Right ventricle myocardium superior (tissue), 1 donor: ENCODE measurements around the gene RIBC2. TPM values are rescaled to one million over a fixed set of nuclear protein-coding genes. Genes with fewer than 3 reads are reported as not detected.
A peak's percentile ranks its signal among the peaks of the same experiment; 100 is the strongest.
"Not testable (repeated sequence)": the region's sequence is repeated elsewhere in the genome, so short reads cannot be mapped to it uniquely, and the experiment has no call there.

Experiments
- ATAC-seq: fragments of 200-7000 bp; cut with Tn5 transposase; one replicate; pipeline ENCODE4 v1.9.1; 2020; ENCODE audit warnings: mild to moderate bottlenecking; ENCODE audit not compliant: poor library complexity
- DNase-seq: peaks from one replicate; pipeline ENCODE4 v3.0.0-alpha.2; 2020
- intact Hi-C: fragments of 100-400 bp; cut with DNase I; formaldehyde crosslinking; loops from one replicate; pipeline ENCODE4 v1.11.2; 2022
- total RNA-seq: library from RNA; stranded (reverse); fragmentation: NEBNext Ultra II Directional; extraction: Animal tissue kit (Norgen Biotek cat#: 25700); gene quantifications from one replicate; pipeline ENCODE4 v1.2.1, GENCODE V29; 2021
- donor health status: DM: no; HTN: yes; CAD: no; lungs with severe emphysema.

The RIBC2 gene
- total RNA-seq, 1 donor from 2014 or later: not detected

DNA sequence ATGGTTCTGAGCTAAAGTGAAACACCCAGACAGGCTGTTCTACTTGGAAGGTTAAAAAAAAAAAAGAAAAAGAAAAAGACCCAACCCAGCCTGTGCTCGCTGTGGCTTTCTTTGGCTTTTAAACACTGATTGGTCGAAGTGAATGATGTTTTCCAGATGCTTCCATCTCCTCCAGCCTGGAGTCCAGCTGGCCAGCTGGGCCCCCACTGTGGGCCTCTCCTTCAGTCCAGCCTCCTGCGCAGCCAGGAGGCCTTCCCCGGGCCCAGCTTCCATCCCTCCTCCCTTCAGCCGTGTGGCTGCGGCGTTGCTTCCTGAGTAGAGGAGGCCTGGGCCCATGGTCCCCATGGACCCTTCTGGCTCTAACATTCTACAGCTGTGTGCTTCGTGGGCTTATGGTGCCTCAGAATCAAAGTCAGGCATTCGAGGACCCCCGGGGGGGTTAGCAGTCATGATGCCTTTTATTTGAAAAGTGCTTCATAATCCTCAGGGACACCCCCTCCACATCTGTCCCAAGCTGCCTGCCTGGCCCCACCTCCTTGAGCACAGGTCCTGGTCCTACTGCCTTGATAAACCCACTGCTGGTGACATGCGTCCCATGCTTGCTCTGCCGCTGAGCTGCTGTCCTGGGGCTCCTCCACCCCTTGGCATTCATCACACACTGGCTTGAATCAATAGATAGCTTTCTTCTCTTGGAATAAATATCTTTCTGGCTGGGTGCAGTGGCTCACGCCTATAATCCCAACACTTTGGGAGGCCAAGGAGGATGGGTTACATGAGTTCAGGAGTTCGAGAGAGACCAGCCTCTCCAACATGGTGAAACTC, 47.0 kb downstream of the RIBC2 start:
- peak; percentile 89 for DNase-seq
- ATAC-seq: peak; percentile 96
- intact Hi-C loops: no loop called here

DNA sequence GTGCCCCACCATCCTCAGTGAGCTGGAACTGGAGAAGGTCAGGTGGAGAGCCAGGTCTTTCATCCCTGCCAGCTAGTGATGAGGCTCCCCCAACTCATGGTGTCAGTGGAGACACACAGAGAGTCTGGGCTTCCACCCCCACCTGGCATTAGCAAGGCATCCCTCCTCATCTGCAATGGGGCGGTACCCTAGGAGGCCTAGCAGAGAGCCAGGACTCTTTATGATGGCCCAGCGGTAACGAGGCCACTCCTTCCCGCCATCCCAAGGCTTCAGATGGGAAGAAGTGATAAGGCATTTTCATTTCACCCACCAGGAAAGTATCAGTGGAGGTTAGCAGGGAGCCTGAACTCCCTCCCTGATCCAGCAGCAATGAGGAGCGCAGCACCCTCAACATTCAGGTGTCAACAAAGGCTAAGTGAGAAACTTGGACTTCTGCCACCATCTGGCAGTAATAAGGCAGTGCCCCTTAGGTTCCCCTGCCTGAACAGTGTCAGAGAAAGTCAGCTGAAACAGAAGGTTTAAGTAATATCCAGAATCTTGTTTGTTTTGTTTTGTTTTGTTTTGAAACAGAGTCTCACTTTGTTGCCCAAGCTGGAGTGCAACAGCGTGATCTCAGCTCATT, 48.7 kb downstream of the RIBC2 start:
- DNase-seq (no peak), ATAC-seq (no peak)
- intact Hi-C loops: no loop called here

DNA sequence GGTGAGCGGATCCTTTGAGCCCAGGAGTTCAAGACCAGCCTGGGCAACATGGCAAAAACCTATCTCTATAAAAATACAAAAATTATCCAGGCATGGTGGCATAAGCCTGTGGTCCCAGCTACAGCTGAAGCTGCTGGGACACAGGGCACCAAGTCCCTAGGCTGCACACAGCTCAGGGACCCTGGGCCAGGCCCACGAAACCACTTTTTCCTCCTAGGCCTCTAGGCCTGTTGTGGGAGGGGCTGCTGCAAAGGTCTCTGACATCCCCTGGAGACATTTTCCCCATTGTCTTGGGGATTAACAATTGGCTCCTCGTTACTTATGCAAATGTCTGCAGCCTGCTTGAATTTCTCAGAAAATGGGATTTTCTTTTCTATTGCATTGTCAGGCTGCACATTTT, 50.2 kb downstream of the RIBC2 start:
- DNase-seq, ATAC-seq, intact Hi-C loops: not testable (repeated sequence)

DNA sequence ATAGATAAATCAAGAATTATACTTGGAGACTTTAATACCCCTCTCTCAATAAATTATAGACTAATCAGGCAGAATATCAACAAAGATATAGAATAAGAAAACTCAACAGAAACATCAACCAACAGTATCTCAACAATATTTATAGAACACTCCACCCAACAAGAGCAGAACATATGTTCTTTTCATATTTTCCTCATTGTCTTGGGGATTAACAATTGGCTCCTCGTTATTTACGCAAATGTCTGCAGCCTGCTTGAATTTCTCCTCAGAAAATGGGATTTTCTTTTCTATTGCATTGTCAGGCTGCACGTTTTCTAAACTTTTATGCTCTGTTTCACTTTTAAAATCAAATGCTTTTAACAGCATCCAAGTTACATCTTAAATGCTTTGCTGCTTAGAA, 52.1 kb downstream of the RIBC2 start:
- intact Hi-C loops: no loop called here

DNA sequence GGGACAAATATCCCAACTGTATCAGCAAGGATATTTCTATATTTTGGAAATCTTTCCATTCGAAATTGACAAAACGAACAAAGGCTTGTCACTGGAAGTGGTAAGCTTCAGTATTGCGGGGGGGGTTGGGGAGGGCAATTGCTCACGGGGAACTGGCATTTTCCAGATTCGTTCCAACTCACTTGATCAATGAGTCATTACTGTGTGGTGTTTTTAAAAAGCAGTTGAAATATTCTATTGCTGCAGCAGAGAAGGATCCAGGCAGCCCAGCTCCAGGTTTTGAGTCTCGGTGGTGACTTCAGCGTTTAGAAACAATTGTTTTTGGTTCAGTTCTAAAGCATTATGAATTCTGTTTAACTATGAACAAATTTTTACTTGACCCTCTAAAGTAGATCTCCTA, 55.4 kb downstream of the RIBC2 start:
- ATAC-seq: no peak
- intact Hi-C loops: no loop called here
- no peak for DNase-seq

More for the DNA sequence above, 52.1 kb downstream of the RIBC2 start:
- no peak for ATAC-seq
- no peak for DNase-seq

DNA sequence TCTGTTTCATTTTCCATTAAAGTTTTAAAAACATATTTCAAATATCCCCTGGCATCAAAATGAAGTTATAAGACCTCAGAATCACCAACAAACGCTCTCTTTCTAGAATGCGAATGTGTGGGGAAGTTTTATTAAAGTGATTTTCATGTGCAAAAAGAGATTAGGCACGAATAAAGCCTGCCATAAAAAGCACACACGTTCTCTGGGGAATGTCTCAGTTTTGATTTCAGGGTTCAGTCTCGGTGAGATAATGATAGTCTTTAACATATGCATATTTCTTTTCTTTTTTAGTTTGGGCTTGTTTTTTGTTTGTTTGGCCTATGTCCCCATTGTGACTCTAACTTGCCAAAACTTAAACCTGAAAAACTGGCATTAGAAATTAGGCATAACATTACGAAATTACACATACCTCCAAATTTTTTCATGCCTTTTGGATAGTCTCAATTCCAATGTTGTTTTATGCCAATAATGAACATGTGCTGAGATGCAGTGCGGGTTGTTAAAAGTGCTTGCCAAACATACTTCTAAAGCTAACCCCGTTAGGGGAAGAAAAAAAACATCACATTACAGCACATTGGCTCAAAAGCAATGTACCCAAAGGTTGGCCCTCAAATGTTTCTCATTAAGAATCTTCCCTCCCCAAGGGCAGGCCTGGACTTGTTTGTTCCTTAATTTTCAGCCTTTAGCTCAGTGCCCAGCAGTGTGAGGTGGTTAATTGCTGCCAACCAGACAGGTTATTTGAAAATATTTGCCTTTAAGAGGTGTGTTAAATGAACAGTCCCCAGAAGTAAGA, 56.0 kb downstream of the RIBC2 start:
- peak; percentile 50 for ATAC-seq
- intact Hi-C loops: no loop called here

DNA sequence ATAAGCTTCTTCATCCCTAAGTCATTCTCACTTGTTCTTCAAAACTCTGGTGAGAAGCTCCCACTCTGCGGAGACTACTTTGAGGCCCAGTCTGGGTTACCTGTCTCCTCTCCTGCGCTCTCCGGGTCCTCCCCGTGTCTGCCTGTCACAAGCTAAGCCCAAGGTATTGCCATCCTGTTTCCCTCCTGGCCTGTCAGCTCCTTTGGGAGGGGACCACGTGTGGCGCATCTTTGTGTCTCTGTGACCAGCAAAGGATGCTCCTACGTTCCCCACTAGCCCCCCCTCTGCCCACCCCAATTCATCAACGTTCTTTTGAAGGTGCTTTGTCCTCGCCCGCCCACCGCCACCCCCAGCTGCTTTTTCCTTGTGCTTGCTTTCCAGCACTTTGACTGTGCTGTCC, 57.4 kb downstream of the RIBC2 start:
- ATAC-seq (no peak), DNase-seq (no peak)
- intact Hi-C loops: no loop called here

More for the DNA sequence above, 56.0 kb downstream of the RIBC2 start:
- no peak for DNase-seq

DNA sequence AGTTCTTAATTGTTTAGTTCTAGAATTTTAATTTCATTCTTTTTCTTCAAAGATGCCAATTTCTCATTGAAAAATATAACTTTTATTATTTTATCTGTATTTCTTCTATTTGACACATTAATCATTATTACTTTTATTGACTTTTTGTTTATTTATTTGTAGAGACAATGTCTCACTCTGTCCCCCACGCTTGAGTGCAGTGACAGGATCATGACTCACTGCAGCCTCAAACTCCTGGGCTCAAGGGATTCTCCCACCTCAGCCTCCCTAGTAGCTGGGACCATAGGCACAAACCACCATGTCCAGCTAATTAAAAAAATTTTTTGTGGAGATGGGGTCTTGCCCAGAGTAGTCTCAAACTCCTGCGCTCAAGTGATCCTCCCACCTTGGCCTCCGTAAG, 58.9 kb downstream of the RIBC2 start:
- intact Hi-C loops: no loop called here
- DNase-seq: no peak
- no peak for ATAC-seq

DNA sequence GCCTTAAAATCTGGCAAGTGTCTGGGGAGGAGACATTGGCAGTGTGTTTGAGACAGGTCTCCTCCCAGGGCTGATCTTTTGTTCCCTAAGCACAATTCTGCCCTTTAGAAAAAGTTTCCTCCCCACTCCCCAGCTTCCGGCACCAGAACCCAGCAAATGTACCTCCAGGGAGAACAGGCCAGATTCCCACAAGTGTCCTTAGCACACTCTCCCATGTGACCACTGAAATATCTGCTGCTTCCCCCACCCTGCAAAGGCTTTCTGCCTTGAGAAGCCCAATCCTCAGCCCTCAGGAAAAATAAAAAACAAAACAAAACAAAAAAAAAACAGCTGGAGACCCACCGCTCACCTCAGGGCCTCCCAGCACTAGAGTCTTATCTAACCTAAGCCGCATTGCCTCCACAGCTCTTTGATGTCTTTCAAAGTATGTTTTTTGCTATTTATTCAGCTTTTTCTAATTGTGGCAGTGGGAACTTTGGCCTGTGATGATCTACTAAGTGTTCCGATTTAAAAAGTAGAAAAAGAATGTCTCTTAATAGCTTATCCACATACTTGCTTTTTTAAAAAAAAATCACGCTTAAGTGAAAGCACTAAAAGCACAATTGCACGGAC, 60.2 kb downstream of the RIBC2 start:
- intact Hi-C loops: no loop called here
- DNase-seq: no peak
- ATAC-seq: peak; percentile 40

DNA sequence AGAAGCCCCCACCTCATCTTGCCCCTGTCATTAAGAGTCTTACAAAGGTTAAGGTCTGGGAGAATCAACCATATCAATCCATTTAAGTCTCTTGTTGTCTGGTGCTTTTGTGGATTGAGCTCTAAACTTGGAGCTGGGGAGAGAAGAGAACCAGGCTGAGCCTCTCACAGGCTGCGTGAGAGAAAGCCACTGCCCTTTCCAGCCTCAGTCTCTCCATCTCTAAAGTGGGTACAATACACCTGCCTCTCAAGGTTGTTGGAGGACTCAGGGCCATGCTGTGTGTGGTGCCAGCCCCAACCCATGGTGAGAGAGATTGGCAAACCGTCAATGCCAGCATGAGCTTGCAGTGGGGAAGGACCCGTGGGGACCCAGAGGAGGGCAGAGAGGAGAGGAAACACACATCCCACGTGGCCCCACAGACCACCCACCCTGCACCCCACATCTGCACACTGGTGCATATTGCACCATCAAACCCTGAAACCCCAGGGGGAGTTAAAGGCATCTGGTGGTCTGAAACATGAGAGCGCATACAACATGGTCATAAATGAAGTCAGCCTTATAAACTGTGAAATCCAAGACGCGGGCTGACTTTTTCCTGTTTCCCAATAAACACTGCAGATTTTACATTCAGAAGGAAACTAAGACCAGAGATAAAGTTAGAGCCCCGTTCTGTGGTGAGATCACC, 61.7 kb downstream of the RIBC2 start:
- ATAC-seq (no peak), DNase-seq (no peak)
- intact Hi-C loops: no loop called here

DNA sequence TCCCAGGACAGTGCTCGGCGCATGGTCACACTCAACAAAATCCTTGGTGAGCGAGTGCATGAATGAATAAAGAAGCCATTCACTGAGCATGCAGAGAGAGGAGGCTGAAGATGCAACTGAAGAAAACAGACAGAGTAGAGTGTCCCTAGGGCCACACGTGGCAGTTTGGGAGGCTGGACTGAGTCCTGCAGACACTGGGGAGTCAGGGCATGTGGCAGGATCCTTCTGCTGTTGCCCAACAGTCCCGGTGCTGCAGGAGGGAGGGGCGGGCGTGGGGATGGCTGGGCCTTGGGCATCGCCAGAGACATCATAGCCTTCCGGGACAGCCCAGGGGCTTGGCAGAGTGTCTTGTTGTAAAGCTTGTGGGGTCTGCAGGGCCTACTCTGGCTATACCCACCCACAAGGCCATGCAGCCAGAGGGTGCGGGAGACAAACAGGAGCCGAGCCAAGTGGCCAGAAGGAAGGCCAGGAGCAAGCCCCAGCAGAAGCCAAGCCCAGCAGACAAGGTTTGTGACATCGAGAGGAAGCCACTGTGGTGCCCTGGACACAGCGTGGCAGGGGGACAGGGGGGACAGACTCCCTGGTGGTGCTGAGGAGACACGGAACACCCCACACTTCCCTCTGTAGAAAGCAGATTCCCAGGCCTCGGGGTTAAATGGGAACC, 62.5 kb downstream of the RIBC2 start:
- ATAC-seq: peak; percentile 31
- intact Hi-C loops: no loop called here
- DNase-seq: no peak

DNA sequence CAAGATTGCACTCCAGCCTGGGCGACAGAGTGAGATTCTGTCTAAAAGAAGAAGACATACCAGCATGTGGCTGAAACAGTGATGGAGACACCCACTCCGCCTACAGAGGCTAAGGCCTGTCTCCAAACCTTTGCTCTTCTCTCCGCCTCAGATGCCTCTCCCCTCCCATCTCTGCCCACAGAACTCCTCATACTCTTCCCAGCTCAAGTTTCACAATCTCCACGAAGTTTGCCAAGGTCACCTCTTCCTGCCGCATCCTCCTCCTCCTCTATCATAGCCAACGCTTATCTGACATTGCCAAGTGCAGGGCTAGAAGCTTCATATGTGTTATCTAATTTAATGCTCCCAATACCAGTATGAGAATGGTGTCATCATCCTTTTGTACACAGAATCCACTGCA, 63.3 kb downstream of the RIBC2 start:
- ATAC-seq (no peak), DNase-seq (no peak)
- intact Hi-C loops: no loop called here

DNA sequence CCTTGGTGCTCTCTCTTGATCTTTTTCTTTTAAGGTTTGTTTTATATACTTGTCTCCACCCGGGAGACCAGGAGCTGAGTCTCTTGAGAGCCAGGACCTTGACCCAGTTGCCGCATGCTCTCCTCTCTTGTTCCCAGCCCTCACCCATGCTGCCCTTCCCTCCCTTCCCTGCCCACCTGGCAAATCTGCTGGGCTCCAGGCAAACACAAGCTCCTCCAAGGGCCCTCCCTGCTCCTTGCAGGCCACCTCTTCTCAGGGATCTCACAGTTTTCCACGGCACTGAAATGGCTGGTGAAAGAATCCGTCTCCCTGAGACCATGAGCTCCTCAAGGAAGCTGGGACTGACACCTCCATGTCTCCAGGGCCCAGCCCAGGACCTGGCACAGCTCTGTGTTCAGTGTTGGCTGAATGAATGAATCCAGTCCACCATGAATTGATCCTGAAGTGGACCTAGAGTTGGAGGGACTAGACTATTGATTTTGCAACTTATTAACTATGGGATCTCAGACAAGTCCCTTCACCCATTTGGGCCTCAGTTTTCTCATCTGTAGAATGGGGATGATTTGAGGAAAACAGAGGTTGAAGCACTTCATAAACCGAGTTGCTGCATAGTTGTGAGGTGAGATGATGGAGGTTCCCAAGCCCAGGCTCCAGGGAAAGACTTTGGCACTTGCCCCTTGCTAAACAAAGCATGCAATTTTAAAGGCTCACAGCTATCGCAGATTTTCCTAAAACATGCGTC, 64.0 kb downstream of the RIBC2 start:
- intact Hi-C loops: no loop called here
- ATAC-seq (no peak), DNase-seq (no peak)

DNA sequence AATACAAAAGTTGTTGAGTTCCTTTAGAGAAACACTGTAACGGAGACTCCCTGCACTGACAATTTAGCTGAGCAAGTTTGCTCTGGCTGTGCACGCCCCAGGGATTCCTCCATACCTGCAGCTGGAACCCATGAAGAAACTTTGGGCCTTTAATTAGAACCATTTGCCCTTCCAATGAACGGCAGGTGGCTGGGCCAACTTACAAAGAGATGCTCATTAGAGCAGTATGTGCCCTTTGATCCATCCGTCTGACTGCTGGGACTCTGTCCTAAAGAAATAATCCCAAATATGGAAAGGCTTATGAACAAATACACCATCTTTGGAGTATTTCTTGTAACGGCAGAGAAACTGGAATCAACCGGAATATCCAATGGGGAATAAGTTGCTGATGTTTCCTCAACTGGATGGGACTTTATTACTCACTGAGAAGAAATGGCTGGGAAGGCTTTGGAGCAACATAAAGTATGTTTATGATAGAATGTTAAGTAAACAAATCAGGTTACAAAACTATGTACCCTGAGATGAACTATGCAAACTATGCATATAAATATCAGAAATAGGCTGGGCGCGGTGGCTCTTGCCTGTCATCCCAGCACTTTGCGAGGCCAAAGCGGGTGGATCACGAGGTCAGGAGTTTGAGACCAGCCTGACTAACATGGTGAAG, 64.7 kb downstream of the RIBC2 start:
- intact Hi-C loops: no loop called here
- no peak for DNase-seq
- peak; percentile 46 for ATAC-seq

DNA sequence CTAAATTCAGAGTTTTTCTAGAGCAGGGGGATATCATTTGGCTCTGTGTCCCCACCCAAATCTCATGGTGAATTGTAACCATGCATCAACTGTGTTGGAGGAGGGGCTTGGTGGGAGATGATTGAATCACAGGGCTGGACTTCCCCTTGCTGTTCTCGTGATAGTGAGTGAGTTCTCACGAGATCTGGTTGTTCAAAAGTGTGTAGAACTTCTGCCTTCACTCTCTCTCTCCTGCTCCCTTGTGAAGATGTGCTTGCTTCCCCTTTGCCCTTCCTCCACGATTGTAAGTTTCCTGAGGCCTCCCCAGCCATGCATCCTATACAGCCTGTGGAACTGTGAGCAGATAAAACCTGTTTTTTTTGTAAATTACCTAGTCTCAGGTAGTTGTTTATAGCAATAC, 67.2 kb downstream of the RIBC2 start:
- ATAC-seq (no peak), DNase-seq (no peak)
- intact Hi-C loops: no loop called here

DNA sequence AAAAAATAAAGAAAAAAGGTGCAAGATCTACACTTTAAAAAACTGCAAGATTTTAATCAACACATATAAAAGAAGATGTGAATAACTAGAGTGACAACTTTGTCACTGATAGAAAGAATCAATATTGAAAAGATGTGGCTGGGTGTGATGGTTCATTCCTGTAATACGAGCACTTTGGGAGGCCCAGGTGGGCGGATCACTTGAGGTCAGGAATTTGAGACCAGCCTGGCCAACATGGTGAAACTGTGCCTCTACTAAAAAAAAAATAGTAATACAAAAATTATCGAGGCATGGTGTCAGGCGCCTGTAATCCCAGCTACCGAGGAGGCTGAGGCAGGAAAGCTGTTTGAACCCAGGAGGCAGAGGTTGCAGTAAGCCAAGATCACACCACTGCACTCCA, 68.2 kb downstream of the RIBC2 start:
- DNase-seq: no peak
- no peak for ATAC-seq
- intact Hi-C loops: no loop called here
